GM23338 (cell line): Measurements from ENCODE around the gene GRID1. TPM values are rescaled to one million over a fixed set of nuclear protein-coding genes. Genes with fewer than 3 reads are reported as not detected.

Experiments used
- ATAC-seq: fragments of 200-7000 bp; cut with Tn5 transposase; 3 replicates; pipeline ENCODE4 v1.9.1; 2020
- DNase-seq: peaks from one replicate; pipeline ENCODE4 v3.0.0-alpha.2; 2015; ENCODE audit warnings: low spot score
- H2AFZ ChIP-seq: fragments of 200-600 bp; sonication (generic); 2 replicates; pipeline ENCODE4 v1.8.0; 2016; ENCODE audit warnings: antibody characterized with exemption, mild to moderate bottlenecking, moderate library complexity
- H3F3A ChIP-seq: fragments of 200-600 bp; sonication (generic); replicated peaks from 2 replicates; pipeline ENCODE4 v1.8.0; 2017; ENCODE audit warnings: antibody characterized with exemption, mixed run types, low read depth
- H3K27ac ChIP-seq: fragments of 200-600 bp; sonication (generic); 2 replicates; pipeline ENCODE4 v1.6.1; 2016; ENCODE audit warnings: low read depth
- H3K27me3 ChIP-seq: fragments of 200-600 bp; sonication (generic); 2 replicates; pipeline ENCODE4 v1.8.0; 2016; ENCODE audit warnings: mild to moderate bottlenecking, mixed run types, moderate library complexity; ENCODE audit not compliant: insufficient read depth
- H3K36me3 ChIP-seq: fragments of 200-600 bp; sonication (generic); 2 replicates; pipeline ENCODE4 v1.8.0; 2016; ENCODE audit warnings: mild to moderate bottlenecking; ENCODE audit not compliant: insufficient read depth
- H3K4me1 ChIP-seq: fragments of 200-600 bp; sonication (generic); 2 replicates; pipeline ENCODE4 v1.8.0; 2016; ENCODE audit warnings: mild to moderate bottlenecking, moderate library complexity; ENCODE audit not compliant: insufficient read depth
- H3K4me2 ChIP-seq: fragments of 200-600 bp; sonication (generic); 2 replicates; pipeline ENCODE4 v1.7.1; 2017; ENCODE audit warnings: mixed run types
- H3K4me3 ChIP-seq: fragments of 200-600 bp; sonication (generic); 2 replicates; pipeline ENCODE4 v1.6.1; 2016; ENCODE audit warnings: mixed run types
- H3K79me2 ChIP-seq: fragments of 200-600 bp; sonication (generic); replicated peaks from 2 replicates; pipeline ENCODE4 v1.8.0; 2017; ENCODE audit warnings: mild to moderate bottlenecking; ENCODE audit not compliant: insufficient read depth
- H3K9me2 ChIP-seq: fragments of 200-600 bp; sonication (generic); 2 replicates; pipeline ENCODE4 v1.8.0; 2017; ENCODE audit not compliant: insufficient read depth
- H4K20me1 ChIP-seq: fragments of 200-600 bp; sonication (generic); replicated peaks from 2 replicates; pipeline ENCODE4 v1.8.0; 2017; ENCODE audit warnings: mild to moderate bottlenecking; ENCODE audit not compliant: insufficient read depth
- H3K27ac Mint-ChIP-seq: 2 replicates; pipeline ENCODE4 v1.8.0; 2020; ENCODE audit warnings: inconsistent platforms, mild to moderate bottlenecking, moderate library complexity, mixed read lengths
- H3K27me3 Mint-ChIP-seq: 3 replicates; pipeline ENCODE4 v1.8.0; 2022; ENCODE audit warnings: low read depth, mild to moderate bottlenecking, moderate library complexity, mixed read lengths, inconsistent platforms; ENCODE audit not compliant: insufficient read depth, poor library complexity
- H3K36me3 Mint-ChIP-seq: 3 replicates; pipeline ENCODE4 v1.8.0; 2021; ENCODE audit warnings: low read depth, mild to moderate bottlenecking, inconsistent platforms, moderate library complexity, mixed read lengths
- H3K4me1 Mint-ChIP-seq: 3 replicates; pipeline ENCODE4 v1.8.0; 2020; ENCODE audit warnings: mild to moderate bottlenecking, inconsistent platforms, mixed read lengths
- H3K4me3 Mint-ChIP-seq: 3 replicates; pipeline ENCODE4 v1.8.0; 2021; ENCODE audit warnings: moderate library complexity, mild to moderate bottlenecking, inconsistent platforms, mixed read lengths
- H3K9me3 Mint-ChIP-seq: 3 replicates; pipeline ENCODE4 v1.8.0; 2020; ENCODE audit warnings: moderate library complexity, mild to moderate bottlenecking, inconsistent platforms, mixed read lengths
- EZH2 ChIP-seq: fragments of 200-600 bp; sonication (generic); IDR thresholded peaks from one replicate; pipeline ENCODE4 v1.8.0; 2017; ENCODE audit warnings: antibody characterized with exemption, mild to moderate bottlenecking, low read depth; ENCODE audit not compliant: unreplicated experiment
- EZH2phosphoT487 ChIP-seq: fragments of 200-600 bp; sonication (generic); IDR thresholded peaks from one replicate; pipeline ENCODE4 v1.8.1; 2018; ENCODE audit warnings: antibody characterized with exemption; ENCODE audit not compliant: unreplicated experiment
- JUNB ChIP-seq: IDR thresholded peaks from one replicate; pipeline ENCODE4 v1.6.1; 2016; ENCODE audit warnings: antibody characterized with exemption; ENCODE audit not compliant: unreplicated experiment
- NANOG ChIP-seq: IDR thresholded peaks from 2 replicates; pipeline ENCODE4 v1.6.1; 2016; ENCODE audit warnings: antibody characterized with exemption, borderline replicate concordance
- POLR2AphosphoS5 ChIP-seq: IDR thresholded peaks from 2 replicates; pipeline ENCODE4 v1.6.1; 2016; ENCODE audit warnings: antibody characterized with exemption, low read depth
- STAT1 ChIP-seq: IDR thresholded peaks from one replicate; pipeline ENCODE4 v1.6.1; 2016; ENCODE audit warnings: antibody characterized with exemption; ENCODE audit not compliant: unreplicated experiment
- ZNF114 ChIP-seq: fragments of 250-450 bp; sonication (Bioruptor Pico); IDR thresholded peaks from 2 replicates; pipeline ENCODE4 v1.5.0; 2020; ENCODE audit warnings: mild to moderate bottlenecking, moderate library complexity
- ZNF331 ChIP-seq: fragments of 250-450 bp; sonication (Bioruptor Pico); IDR thresholded peaks from 2 replicates; pipeline ENCODE4 v1.5.0; 2020; ENCODE audit warnings: low read depth, mild to moderate bottlenecking, moderate library complexity
- polyA plus RNA-seq: library from polyadenylated mRNA; unstranded; fragments of >200 nt; fragmentation: Nextera tagmentation; extraction: Ambion mirVana; gene quantifications from 2 replicates; pipeline ENCODE4 v1.2.1, GENCODE V29; 2016
- total RNA-seq: library from RNA; depleted of rRNA; stranded (reverse); fragments of >200 nt; shearing (Covaris generic); gene quantifications from 2 replicates; pipeline ENCODE4 v1.2.3, GENCODE V29; 2014
- TF ChIP-seq, protein P1 (sequence below): fragments of 250-450 bp; sonication (Bioruptor Pico); IDR thresholded peaks from 2 replicates; pipeline ENCODE4 v1.5.0; 2020; ENCODE audit warnings: mild to moderate bottlenecking, moderate library complexity
- TF ChIP-seq, protein P2 (sequence below): IDR thresholded peaks from 2 replicates; pipeline ENCODE4 v1.6.1; 2016; ENCODE audit warnings: antibody characterized with exemption
- TF ChIP-seq, protein P3 (sequence below), 2 experiments: fragments of 200-600 bp in 1 of 2; sonication (generic) in 1 of 2; conservative IDR thresholded peaks; 2 replicates each; pipeline versions ENCODE4 v1.5.1 to v1.6.1; 2016 to 2017; ENCODE audit warnings: antibody characterized with exemption in 2 of 2, low read depth in 2 of 2, mild to moderate bottlenecking in 2 of 2, moderate library complexity in 1 of 2

Gene GRID1
- total and polyA plus RNA-seq, 2 experiments from 2014 or later, result 0.14 to 0.15 TPM

DNA sequence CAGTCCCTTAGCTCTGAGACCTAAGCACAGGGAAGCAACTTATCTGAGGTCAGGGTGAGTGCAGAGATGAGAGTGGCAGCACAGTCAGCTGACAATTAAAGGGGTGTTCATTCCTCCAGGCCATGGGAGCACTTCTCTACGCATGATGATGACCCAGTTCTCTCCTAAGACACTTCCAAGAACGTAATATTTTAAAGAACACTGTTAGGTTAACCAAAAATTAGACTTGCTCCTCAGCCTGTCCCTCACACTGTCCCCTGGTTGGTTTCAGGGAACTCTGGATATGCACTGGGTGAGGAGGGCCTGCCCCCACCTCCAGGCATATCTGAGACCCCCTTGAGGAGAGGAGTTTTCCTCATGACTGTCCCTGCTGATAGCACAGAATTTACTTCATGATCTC, 767.5 kb downstream of the GRID1 start (continued):
- TF ChIP-seq, protein P1, sequence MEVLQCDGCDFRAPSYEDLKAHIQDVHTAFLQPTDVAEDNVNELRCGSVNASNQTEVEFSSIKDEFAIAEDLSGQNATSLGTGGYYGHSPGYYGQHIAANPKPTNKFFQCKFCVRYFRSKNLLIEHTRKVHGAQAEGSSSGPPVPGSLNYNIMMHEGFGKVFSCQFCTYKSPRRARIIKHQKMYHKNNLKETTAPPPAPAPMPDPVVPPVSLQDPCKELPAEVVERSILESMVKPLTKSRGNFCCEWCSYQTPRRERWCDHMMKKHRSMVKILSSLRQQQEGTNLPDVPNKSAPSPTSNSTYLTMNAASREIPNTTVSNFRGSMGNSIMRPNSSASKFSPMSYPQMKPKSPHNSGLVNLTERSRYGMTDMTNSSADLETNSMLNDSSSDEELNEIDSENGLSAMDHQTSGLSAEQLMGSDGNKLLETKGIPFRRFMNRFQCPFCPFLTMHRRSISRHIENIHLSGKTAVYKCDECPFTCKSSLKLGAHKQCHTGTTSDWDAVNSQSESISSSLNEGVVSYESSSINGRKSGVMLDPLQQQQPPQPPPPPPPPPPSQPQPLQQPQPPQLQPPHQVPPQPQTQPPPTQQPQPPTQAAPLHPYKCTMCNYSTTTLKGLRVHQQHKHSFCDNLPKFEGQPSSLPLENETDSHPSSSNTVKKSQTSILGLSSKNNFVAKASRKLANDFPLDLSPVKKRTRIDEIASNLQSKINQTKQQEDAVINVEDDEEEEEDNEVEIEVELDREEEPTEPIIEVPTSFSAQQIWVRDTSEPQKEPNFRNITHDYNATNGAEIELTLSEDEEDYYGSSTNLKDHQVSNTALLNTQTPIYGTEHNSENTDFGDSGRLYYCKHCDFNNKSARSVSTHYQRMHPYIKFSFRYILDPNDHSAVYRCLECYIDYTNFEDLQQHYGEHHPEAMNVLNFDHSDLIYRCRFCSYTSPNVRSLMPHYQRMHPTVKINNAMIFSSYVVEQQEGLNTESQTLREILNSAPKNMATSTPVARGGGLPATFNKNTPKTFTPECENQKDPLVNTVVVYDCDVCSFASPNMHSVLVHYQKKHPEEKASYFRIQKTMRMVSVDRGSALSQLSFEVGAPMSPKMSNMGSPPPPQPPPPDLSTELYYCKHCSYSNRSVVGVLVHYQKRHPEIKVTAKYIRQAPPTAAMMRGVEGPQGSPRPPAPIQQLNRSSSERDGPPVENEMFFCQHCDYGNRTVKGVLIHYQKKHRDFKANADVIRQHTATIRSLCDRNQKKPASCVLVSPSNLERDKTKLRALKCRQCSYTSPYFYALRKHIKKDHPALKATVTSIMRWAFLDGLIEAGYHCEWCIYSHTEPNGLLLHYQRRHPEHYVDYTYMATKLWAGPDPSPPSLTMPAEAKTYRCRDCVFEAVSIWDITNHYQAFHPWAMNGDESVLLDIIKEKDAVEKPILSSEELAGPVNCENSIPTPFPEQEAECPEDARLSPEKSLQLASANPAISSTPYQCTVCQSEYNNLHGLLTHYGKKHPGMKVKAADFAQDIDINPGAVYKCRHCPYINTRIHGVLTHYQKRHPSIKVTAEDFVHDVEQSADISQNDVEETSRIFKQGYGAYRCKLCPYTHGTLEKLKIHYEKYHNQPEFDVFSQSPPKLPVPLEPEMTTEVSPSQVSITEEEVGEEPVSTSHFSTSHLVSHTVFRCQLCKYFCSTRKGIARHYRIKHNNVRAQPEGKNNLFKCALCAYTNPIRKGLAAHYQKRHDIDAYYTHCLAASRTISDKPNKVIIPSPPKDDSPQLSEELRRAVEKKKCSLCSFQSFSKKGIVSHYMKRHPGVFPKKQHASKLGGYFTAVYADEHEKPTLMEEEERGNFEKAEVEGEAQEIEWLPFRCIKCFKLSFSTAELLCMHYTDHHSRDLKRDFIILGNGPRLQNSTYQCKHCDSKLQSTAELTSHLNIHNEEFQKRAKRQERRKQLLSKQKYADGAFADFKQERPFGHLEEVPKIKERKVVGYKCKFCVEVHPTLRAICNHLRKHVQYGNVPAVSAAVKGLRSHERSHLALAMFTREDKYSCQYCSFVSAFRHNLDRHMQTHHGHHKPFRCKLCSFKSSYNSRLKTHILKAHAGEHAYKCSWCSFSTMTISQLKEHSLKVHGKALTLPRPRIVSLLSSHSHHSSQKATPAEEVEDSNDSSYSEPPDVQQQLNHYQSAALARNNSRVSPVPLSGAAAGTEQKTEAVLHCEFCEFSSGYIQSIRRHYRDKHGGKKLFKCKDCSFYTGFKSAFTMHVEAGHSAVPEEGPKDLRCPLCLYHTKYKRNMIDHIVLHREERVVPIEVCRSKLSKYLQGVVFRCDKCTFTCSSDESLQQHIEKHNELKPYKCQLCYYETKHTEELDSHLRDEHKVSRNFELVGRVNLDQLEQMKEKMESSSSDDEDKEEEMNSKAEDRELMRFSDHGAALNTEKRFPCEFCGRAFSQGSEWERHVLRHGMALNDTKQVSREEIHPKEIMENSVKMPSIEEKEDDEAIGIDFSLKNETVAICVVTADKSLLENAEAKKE (CRISPR knock-in tag), result no peak
- TF ChIP-seq, protein P2, sequence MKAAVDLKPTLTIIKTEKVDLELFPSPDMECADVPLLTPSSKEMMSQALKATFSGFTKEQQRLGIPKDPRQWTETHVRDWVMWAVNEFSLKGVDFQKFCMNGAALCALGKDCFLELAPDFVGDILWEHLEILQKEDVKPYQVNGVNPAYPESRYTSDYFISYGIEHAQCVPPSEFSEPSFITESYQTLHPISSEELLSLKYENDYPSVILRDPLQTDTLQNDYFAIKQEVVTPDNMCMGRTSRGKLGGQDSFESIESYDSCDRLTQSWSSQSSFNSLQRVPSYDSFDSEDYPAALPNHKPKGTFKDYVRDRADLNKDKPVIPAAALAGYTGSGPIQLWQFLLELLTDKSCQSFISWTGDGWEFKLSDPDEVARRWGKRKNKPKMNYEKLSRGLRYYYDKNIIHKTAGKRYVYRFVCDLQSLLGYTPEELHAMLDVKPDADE, result no peak
- TF ChIP-seq STAT1 (no peak), POLR2AphosphoS5 (no peak), EZH2phosphoT487 (no peak)

DNA sequence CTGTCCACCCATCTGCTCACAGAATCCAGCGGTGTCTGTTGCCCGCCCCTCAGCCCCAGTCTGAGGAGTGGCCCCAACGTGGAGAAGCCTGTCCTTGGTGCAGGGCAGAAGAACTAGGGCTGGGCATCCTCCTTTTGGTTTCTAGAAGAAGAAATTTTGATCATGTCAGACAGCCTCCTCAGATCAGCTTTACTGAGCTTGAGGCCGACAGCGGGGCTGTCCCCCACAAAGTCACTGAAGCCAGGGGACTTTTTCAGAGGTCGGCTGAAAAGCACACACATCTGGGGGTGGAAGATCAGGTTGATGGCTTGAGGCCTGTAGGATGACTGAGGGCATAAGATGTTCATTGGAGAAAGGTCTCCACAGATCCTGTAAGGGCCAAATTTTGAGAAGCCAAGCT, 767.9 kb downstream of the GRID1 start:
- Mint-ChIP-seq H3K36me3 (peaks cover 5% of the 10 kb centered on the region; the same call in 1 of the 3 replicates), H3K9me3 (peaks cover 86% of the 10 kb centered on the region), H3K4me3 (no peak overlapping the region), H3K27me3 (peaks cover 5% of the 10 kb centered on the region), H3K4me1 (no peaks in the 10 kb centered on the region), H3K27ac (no peak overlapping the region)
- Histone ChIP-seq H3K9me2 (no peaks in the 10 kb centered on the region), H4K20me1 (no peaks in the 10 kb centered on the region), H2AFZ (no peak overlapping the region), H3K4me3 (no peak overlapping the region), H3K27ac (no peak overlapping the region), H3K4me2 (no peak overlapping the region), H3F3A (no peaks in the 10 kb centered on the region), H3K4me1 (no peaks in the 10 kb centered on the region), H3K36me3 (no peaks in the 10 kb centered on the region), H3K27me3 (no peaks in the 10 kb centered on the region), H3K79me2 (no peaks in the 10 kb centered on the region)
- no peak for ATAC-seq
- no peak for DNase-seq
- TF ChIP-seq ZNF114 (CRISPR knock-in tag) (no peak), EZH2 (no peak), POLR2AphosphoS5 (no peak), STAT1 (no peak), NANOG (no peak), EZH2phosphoT487 (no peak), JUNB (no peak), ZNF331 (CRISPR knock-in tag) (no peak)
- TF ChIP-seq, protein P3, sequence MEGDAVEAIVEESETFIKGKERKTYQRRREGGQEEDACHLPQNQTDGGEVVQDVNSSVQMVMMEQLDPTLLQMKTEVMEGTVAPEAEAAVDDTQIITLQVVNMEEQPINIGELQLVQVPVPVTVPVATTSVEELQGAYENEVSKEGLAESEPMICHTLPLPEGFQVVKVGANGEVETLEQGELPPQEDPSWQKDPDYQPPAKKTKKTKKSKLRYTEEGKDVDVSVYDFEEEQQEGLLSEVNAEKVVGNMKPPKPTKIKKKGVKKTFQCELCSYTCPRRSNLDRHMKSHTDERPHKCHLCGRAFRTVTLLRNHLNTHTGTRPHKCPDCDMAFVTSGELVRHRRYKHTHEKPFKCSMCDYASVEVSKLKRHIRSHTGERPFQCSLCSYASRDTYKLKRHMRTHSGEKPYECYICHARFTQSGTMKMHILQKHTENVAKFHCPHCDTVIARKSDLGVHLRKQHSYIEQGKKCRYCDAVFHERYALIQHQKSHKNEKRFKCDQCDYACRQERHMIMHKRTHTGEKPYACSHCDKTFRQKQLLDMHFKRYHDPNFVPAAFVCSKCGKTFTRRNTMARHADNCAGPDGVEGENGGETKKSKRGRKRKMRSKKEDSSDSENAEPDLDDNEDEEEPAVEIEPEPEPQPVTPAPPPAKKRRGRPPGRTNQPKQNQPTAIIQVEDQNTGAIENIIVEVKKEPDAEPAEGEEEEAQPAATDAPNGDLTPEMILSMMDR (conservative IDR thresholded peaks at IDR 0.05; ENCODE audit: low read depth in 2 of 2), result no peak
